T-helper 2 cell (primary cell): Measurements from ENCODE around the gene MAPK8.

ENCODE experiments used
- DNase-seq, 5 experiments: peaks; one replicate each; pipeline versions ENCODE4 v3.0.0 to v3.0.0-alpha.2; 2012 to 2022

MAPK8 gene

GRCh38 chr10:48292616-48293015 is 13.9 kb upstream of the MAPK8 start:
- no peak for DNase-seq

- DNase-seq, result no peak
These were observed 12.0 kb upstream of the MAPK8 start for GRCh38 chr10:48294431-48294830.

DNA sequence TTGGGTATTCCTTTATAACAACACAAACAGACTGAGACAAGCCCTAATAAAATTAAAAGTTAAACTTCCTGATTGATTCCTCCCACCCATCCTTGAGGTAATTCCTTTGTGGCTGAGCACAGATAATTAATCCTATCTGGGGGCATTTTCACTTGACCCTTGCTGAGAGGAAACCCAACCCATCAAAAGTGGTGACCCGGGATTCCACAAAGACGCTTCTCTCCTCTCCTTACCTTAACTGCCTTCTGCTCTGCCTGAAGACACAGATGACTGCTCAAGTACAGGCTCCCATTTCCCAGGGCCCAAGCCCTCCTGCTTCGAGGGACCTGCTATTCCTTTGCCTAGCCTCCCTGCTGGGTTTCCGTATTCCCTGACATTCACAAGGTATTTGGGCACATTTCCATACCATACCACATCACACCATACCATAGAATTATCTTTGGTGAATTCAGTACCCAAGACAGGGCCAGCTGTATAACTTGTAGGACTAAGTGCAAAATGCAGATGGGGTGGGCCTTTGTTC is 9.8 kb upstream of the MAPK8 start:
- no peak for DNase-seq

DNA sequence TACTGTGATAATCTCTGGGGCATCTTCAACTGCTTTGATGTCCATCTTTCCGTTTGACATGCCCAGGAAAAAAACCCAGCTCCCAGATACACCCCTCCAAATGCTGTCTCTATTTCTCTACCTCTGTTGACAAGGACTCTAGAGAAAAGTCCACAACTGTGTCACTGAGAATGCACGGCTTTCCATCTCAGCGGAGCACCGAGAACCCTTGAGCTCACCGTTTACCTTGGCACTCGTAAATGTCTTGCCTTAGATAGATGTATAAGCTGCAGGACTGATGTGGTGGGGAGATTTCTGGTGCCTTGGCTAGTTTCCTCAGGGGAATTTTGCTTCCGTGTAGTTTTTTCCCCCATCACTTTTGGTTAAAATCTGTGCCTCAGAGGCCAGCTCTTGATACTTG is 7.4 kb upstream of the MAPK8 start:
- DNase-seq, result no peak

DNA sequence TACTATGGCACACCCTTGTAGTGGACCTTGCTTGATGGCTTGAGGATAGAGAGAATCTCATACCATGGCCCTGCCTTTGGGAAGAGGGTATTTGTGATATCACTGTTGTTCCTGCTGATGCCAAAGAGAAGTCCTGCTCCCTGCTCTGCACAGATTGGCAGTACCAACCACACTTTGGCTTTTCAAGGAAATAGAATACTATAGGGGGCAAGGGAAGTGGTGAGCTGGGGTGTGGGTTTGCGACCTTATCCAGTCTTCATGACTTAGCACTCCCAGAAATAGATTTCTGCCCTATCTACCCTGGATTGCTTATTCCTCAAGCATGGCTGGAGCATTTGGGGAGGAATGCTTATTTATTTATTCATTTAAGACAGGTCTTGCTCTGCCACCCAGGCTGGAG is 6.8 kb upstream of the MAPK8 start:
- no peak for DNase-seq

DNA sequence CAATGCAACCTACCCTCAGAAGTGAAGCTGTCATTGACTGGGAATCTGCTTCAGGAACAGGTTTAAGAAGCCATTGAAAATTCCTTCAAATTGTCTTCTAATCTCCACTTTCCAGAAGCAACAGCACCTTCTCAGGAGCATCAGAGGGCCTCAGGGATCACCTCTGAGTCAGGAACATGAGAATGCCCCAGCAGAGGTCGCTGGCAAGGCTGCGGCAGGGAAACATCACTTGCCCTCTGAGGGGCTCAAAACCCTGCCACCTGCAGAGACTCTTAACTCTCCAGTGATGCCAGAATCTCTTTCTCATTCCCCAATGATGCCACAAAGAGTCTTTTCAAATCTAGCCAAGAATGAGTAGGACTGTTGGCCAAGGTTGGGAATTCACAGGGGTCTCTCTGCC is 5.9 kb upstream of the MAPK8 start:
- DNase-seq, result no peak

GRCh38 chr10:48302515-48303476 is 3.7 kb upstream of the MAPK8 start:
- DNase-seq, result no peak

- no peak for DNase-seq
These were observed 592 bp upstream of the MAPK8 start for GRCh38 chr10:48305905-48306264.

DNA sequence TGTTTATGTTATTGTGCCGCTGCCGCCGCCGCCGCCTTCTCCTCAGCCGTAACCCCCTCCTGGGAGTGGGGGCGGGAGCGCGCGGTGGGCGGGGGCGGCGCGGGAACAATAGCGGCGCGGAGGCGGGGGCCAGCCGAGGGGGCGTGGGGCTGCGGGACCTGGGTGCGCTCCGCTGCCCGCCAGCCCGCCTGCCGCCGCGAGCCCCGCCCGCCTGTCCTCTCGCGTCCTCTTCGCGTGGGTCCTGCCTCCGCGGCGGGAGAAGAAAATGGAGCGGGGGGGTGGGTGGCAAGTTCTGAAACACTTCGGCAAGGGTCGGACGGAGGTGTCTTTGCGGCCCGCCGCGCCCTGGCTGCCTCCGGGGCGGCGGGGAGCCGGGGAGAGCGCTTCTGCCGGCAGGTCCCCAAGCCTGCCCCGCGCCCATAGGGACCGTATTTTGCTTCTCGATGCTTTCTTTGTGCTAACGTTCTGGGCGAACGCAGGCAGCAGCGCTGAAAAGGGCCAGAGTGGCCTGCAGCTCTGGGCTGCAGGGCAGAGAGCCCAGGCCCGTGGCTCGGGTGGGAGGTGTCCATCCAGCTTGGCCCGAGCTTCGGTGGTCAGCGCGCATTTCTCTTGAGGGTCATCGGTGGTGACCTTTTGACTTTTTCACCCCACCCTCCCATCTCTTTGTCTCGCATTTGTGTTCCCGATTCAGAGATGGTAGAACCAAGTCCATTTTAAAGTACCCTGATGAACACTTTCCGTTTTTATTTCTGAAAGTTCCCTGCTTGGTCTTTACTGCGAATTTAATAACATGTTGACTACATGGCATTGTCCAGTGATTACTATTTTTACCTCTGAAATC is 613 bp downstream of the MAPK8 start:
- DNase-seq, result peak; percentile 36 to 75 (median 73)

DNA sequence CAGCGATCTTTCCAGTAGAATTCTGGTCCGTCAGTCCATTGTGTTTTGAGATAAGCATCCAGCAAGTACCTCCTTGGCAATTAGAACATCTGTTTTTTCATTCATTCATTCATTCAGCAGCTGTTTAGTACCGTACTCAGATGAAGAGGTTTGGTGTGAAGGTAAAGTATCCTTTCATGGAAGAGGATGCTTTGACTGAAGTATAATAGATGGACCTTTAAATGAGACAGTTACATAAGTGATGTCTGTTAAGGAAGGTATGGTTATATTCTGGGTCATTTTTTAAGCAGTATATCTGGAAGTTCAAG is 1.2 kb downstream of the MAPK8 start:
- DNase-seq, result no peak

DNA sequence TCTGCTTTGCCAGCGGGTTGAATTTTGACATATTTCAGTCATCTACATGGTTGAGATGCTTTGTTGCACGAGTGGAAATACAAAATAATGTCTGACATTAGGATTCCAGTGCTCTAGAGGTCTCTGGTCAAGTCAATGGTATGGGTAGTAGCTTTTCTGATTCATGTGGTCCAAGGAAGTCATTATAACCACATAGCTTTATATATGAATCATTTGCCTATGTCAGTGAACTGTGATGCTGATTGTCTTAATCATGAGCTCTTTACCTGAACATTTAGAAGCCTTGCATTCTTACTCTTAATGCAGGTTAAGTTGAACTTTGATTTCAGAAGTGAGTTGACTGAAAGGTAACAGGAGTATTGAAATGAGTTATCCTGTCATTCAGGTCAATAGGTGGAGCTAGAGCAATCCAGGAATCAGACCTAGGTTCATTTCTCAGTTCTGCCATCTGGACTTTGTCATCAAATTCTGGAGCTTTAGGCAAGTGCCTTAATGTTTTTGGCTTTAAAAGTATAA is 3.3 kb downstream of the MAPK8 start:
- peak in 1 of 5 experiments; percentile 54 for DNase-seq

- no peak for DNase-seq
These were observed 7.6 kb downstream of the MAPK8 start for GRCh38 chr10:48314107-48314506.

DNA sequence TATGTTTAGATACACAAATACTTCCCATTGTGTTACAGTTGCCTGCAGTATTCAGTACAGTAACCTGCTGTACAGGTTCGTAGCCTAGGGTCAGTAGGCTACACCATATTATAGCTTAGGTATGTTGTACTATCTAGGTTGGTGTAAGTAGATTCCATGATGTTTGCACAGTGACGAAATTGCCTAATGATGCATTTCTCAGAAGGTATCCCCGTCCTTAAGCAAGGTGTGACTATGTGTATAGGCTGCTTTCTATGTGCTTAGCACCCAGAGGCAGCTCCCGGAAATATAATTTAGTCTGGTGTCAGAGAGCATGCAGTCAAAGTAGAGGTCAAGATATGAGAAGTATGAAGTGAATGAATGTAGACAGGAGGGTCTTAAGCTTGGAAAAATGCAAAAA is 9.8 kb downstream of the MAPK8 start:
- no peak for DNase-seq

GRCh38 chr10:48317321-48317990 is 11.0 kb downstream of the MAPK8 start:
- no peak for DNase-seq

- DNase-seq, result no peak
These were observed 15.5 kb downstream of the MAPK8 start for GRCh38 chr10:48322017-48322416.

- DNase-seq, result peak in 1 of 5 experiments; percentile 52
These were observed 18.1 kb downstream of the MAPK8 start for GRCh38 chr10:48324580-48324979.

- no peak for DNase-seq
These were observed 23.8 kb downstream of the MAPK8 start for GRCh38 chr10:48330269-48330668.

- no peak for DNase-seq
These were observed 25.0 kb downstream of the MAPK8 start for GRCh38 chr10:48331436-48331835.

GRCh38 chr10:48332166-48332870 is 25.8 kb downstream of the MAPK8 start:
- DNase-seq, result no peak

DNA sequence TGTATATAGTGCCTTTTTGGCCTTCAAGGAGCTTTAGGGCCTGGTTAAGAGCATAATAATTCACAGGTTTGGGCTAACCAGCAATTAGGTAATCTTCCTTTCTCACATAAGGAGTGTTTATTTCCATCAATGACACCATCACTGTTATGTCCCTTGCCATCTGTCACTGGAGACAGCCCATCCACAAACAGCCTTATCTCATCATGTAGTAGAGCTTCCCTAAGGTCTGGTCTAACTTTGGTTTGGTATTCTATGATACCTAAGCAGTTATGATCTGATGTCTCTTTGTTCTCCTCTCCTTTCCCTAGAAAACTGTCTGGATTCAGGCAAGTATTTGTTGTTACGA is 26.4 kb downstream of the MAPK8 start:
- DNase-seq, result no peak

- DNase-seq, result no peak
These were observed 27.4 kb downstream of the MAPK8 start for GRCh38 chr10:48333856-48334255.

DNA sequence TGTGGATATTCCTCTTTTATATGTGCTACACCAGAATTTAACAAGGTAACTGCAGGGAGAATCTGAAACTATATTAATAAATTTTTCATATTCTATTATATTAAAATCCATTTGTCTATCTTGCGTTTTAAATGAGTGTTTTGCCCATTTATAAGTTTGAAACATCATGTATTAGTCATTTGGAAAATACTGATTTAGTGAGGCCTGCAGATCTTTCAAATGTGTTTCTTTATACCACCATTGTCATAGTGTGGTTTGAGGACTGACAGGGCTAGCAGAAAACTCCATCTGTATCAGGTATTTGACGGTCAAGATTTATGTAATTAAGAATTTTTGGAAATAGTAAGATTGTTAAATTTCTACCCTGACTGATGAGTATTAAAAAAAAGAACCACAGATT is 29.3 kb downstream of the MAPK8 start:
- DNase-seq, result peak in 1 of 5 experiments; percentile 9
